ENCODE measurements around the gene SPON1. TPM values are rescaled to one million over a fixed set of nuclear protein-coding genes. Genes with fewer than 3 reads are reported as not detected.

SPON1 gene
- total and polyA plus RNA-seq, 10 of the 15 experiments (the other 5 are each of a cell fraction or from before 2014, with no cell fraction given), result 0.13 to 1.1 (median 0.18) TPM; not detected in 5

- WGBS (ENCODE audit: insufficient coverage, insufficient replicate concordance, low lambda C conversion rate, missing lambda C conversion rate), result 0% methylated on average over 2 of the region's 2 CpGs
- no peaks in the 10 kb centered on the region for H3K4me1 ChIP-seq (ENCODE audit: control insufficient read depth, insufficient read depth, low read length)
- intact Hi-C loops (cut with micrococcal nuclease; ENCODE audit: unreplicated experiment), result no loop called here
- no peak for TF ChIP-seq SIN3A (IDR thresholded peaks at IDR 0.05; ENCODE audit: low read depth, low read length)
- TF ChIP-seq RFX5 (IDR thresholded peaks at IDR 0.05; ENCODE audit: low read depth, low read length), result no peak
- TF ChIP-seq IRF4 (IDR thresholded peaks at IDR 0.05; ENCODE audit: low read depth, low read length), result no peak
- TF ChIP-seq BACH1 (IDR thresholded peaks at IDR 0.05; ENCODE audit: borderline replicate concordance), result no peak
- TF ChIP-seq BCL3 (IDR thresholded peaks at IDR 0.05; ENCODE audit: borderline replicate concordance, insufficient read depth, low read depth, low read length, poor library complexity, severe bottlenecking), result no peak
- TF ChIP-seq ELK1 (IDR thresholded peaks at IDR 0.05; ENCODE audit: low read depth, low read length), result no peak
- no peak for TF ChIP-seq STAT1 (conservative IDR thresholded peaks at IDR 0.05)
- TF ChIP-seq, protein P1, sequence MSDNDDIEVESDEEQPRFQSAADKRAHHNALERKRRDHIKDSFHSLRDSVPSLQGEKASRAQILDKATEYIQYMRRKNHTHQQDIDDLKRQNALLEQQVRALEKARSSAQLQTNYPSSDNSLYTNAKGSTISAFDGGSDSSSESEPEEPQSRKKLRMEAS (IDR thresholded peaks at IDR 0.05; ENCODE audit: low read depth, low read length), result no peak
- no peak for TF ChIP-seq BCLAF1 (IDR thresholded peaks at IDR 0.05)
- TF ChIP-seq IKZF1 (conservative IDR thresholded peaks at IDR 0.05), result no peak
- no peak for TF ChIP-seq MLLT1 (IDR thresholded peaks at IDR 0.05)
- TF ChIP-seq HSF1 (IDR thresholded peaks at IDR 0.05; ENCODE audit: low read depth, low read length), result no peak
- TF ChIP-seq JUND (IDR thresholded peaks at IDR 0.05; ENCODE audit: low read depth, low read length), result no peak
- TF ChIP-seq SIX5 (IDR thresholded peaks at IDR 0.05; ENCODE audit: low read depth, low read length, severe bottlenecking), result no peak
- TF ChIP-seq EZH2 (IDR thresholded peaks at IDR 0.05; ENCODE audit: borderline replicate concordance, control insufficient read depth, low read depth, low read length), result no peak
- TF ChIP-seq CHD2 (IDR thresholded peaks at IDR 0.05; ENCODE audit: borderline replicate concordance, low read depth, low read length), result no peak
Measured at GRCh38 chr11:14111496-14111895, 149.0 kb downstream of the SPON1 start.

More at GRCh38 chr11:14111496-14111895, 149.0 kb downstream of the SPON1 start:
- Histone ChIP-seq H3K27ac (ENCODE audit: control insufficient read depth, insufficient read depth) (no peak overlapping the region), H3K9me3 (replicated peaks; ENCODE audit: control insufficient read depth, insufficient read depth, low read length) (no peaks in the 10 kb centered on the region), H3K36me3 (ENCODE audit: control insufficient read depth in 2 of 2, insufficient read depth in 2 of 2, low read length in 1 of 2) (no peaks in the 10 kb centered on the region), H3K4me3 (no peak overlapping the region), H3K4me2 (ENCODE audit: control insufficient read depth, insufficient read depth) (no peak overlapping the region), H3K9ac (ENCODE audit: control insufficient read depth, insufficient read depth, low read length) (no peak overlapping the region), H3K27me3 (replicated peaks in 1 of 2; ENCODE audit: control insufficient read depth in 2 of 2, insufficient read depth in 2 of 2, low read length in 1 of 2) (no peaks in the 10 kb centered on the region), H4K20me1 (ENCODE audit: control insufficient read depth, insufficient read depth) (no peaks in the 10 kb centered on the region), H3K79me2 (ENCODE audit: control insufficient read depth, insufficient read depth, low read length) (no peaks in the 10 kb centered on the region), H2AFZ (ENCODE audit: control insufficient read depth, low read depth, low read length) (no peak overlapping the region)
- ATAC-seq (no peak), DNase-seq (ENCODE audit: low read depth, low spot score) (no peak), FAIRE-seq (no peak)
- in situ Hi-C loops (cut with MboI), result no loop called here
- no TSS peak for BruUV-seq (replicated peaks)
- ChIA-PET CTCF (no interaction called here), RAD21 (ENCODE audit: unreplicated experiment) (no interaction called here), POLR2A (no interaction called here), SMC1A (ENCODE audit: uncharacterized antibody, unreplicated experiment) (interaction anchor here (1.4 kb wide), 1 partner anchor 56 kb away, joined by 3 read pairs; no protein-coding TSS in a partner anchor)
